Skeletal muscle tissue (tissue), 4 donors: ENCODE results near the gene RPTN. TPM values are rescaled to one million over a fixed set of nuclear protein-coding genes. Genes with fewer than 3 reads are reported as not detected.

ENCODE experiments used
- H3K27ac ChIP-seq: one replicate; pipeline ENCODE4 v1.7.0; 2013; ENCODE audit warnings: mild to moderate bottlenecking, low read depth, low read length, inconsistent platforms
- H3K27me3 ChIP-seq, 3 donors: one replicate each; pipeline ENCODE4 v1.7.0; 2013; ENCODE audit warnings: low read length in 3 of 3; ENCODE audit not compliant: control insufficient read depth in 3 of 3, insufficient read depth in 3 of 3
- H3K36me3 ChIP-seq, 3 donors: one replicate each; pipeline ENCODE4 v1.7.0; 2013; ENCODE audit warnings: low read length in 3 of 3; ENCODE audit not compliant: control insufficient read depth in 3 of 3, insufficient read depth in 3 of 3
- H3K4me1 ChIP-seq, 3 donors: one replicate each; pipeline ENCODE4 v1.7.0; 2013; ENCODE audit warnings: low read length in 3 of 3, mild to moderate bottlenecking in 3 of 3; ENCODE audit not compliant: control insufficient read depth in 3 of 3, insufficient read depth in 3 of 3
- H3K4me3 ChIP-seq, 3 donors: one replicate each; pipeline ENCODE4 v1.7.0; 2013; ENCODE audit warnings: low read length in 3 of 3
- H3K9ac ChIP-seq, 3 donors: one replicate each; pipeline ENCODE4 v1.7.0; 2013; ENCODE audit warnings: low read length in 3 of 3, mild to moderate bottlenecking in 3 of 3, moderate library complexity in 2 of 3, low read depth in 1 of 3
- H3K9me3 ChIP-seq, 3 donors: one replicate each; pipeline ENCODE4 v1.7.0; 2013; ENCODE audit warnings: low read length in 3 of 3; ENCODE audit not compliant: control insufficient read depth in 3 of 3
- total RNA-seq: library from RNA; depleted of rRNA; stranded (reverse); fragments of >200 nt; gene quantifications from one replicate; pipeline ENCODE4 v1.2.3, GENCODE V29; 2014
- donor health status: Osteomylitis.

The RPTN gene
- total RNA-seq, 1 donor from 2014 or later = not detected

DNA sequence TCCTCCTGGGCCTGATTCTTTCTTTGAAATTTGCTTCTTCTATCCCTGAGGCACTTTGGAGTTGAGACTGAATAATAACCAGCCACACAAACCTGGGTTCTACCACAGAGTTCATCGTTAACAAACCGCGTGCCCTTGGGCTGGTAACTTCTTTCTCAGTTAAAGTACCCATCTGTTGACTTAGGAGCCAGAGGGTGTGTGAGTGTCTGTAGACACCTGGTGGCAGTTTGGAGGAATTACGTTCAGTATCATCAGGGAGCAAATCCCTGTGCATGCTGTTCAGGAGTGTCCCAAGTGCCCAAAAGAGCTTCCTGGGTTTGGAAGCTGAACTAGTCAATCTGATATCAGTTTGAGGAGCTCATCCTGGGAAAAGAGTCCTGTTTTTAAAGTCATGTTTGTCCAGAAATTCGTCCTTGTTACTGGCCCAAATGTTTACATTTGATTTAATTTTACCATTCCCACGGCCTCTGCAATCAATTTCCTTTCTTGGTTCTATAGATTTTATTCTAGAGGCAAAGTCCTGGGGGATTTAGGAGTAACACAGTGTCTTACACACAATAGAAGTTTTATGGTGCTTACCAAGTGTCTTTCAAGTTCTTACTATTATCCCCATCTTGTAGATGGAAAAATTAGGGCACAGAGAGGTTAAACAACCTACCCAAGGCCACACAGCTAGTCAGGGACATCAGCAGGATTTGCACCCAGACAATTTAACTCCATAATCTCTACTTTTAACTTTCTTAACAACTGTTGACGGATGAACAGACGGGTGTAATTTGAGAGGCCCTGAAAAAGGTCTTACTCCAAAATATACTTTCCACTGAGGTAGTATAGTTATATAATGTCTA lies 26.7 kb upstream of the RPTN start:
- H3K27ac ChIP-seq = no peak overlapping the region
- H3K4me1 ChIP-seq = no peaks in the 10 kb centered on the region
- H3K36me3 ChIP-seq = no peaks in the 10 kb centered on the region
- no peak overlapping the region for H3K9ac ChIP-seq
- no peaks in the 10 kb centered on the region for H3K9me3 ChIP-seq
- no peak overlapping the region for H3K4me3 ChIP-seq
- H3K27me3 ChIP-seq = peaks cover 0 to 6% (median 3%) of the 10 kb centered on the region in 3 donors

DNA sequence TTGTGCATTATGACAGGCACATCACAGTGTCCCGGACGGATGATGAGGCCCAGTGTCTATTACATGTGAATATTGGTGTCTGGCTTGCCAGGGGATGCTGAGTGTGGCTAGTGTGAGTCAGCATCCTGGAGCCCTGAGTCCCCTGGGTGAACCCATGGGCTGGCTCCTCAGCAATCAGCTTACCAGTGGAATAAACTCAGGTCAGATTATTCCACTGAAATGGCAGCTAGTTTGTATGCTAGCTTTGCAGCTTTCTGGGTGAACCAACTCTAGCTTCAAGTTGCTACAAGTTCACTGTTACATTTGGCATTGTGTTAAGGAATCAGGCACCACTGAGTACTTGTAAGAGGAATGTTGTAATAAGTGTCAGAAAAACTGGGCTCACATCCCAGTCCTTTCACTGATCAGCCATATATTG lies 23.9 kb upstream of the RPTN start:
- Histone ChIP-seq H3K27me3 (no peaks in the 10 kb centered on the region), H3K9me3 (no peaks in the 10 kb centered on the region), H3K4me3 (no peak overlapping the region), H3K4me1 (no peaks in the 10 kb centered on the region), H3K36me3 (no peaks in the 10 kb centered on the region), H3K27ac (no peak overlapping the region), H3K9ac (no peak overlapping the region)

DNA sequence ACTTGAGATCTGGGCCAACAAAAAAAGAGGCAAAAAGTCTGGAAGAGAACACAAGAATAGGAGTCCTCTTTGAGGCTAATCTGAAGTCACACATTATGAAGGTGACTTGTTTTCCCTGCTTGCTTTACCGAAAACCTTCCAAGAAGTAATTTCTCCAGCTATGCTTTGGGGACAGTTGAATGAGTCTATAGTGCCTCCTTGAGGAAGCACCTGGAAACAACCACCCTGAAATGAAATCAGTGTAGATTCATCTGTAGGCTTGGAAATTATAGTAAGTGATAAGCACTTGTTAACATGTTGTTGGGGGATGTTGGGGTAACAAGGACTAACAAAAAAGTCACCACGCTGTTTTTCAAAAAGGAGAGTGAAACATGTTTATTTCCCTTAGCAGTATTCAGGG lies 23.4 kb upstream of the RPTN start:
- no peaks in the 10 kb centered on the region for H3K4me1 ChIP-seq
- no peak overlapping the region for H3K27ac ChIP-seq
- no peaks in the 10 kb centered on the region for H3K9me3 ChIP-seq
- no peak overlapping the region for H3K9ac ChIP-seq
- no peak overlapping the region for H3K4me3 ChIP-seq
- no peaks in the 10 kb centered on the region for H3K27me3 ChIP-seq
- no peaks in the 10 kb centered on the region for H3K36me3 ChIP-seq

DNA sequence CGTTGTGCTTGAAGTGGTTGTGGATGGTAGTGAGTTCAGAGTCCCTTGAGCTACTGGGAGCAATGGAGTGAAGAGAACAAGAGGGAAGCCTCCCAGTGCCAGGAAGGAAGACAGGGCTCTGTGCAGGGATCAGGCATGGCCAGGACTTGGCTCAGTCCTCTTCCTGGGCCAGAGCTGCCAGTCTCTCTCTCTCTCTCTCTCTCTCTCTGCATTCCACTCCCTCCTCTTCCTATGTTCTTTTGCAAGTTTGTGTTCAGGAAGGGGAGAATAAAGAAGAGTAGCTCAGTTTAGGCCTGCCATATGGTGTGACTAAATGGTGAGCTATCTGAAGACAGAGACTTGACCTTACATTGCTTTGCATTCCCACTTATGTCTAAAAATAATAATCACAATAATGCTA lies 20.5 kb upstream of the RPTN start:
- Histone ChIP-seq H3K4me1 (no peaks in the 10 kb centered on the region), H3K9me3 (no peaks in the 10 kb centered on the region), H3K9ac (no peak overlapping the region), H3K4me3 (no peak overlapping the region), H3K27ac (no peak overlapping the region), H3K27me3 (no peaks in the 10 kb centered on the region), H3K36me3 (no peaks in the 10 kb centered on the region)

DNA sequence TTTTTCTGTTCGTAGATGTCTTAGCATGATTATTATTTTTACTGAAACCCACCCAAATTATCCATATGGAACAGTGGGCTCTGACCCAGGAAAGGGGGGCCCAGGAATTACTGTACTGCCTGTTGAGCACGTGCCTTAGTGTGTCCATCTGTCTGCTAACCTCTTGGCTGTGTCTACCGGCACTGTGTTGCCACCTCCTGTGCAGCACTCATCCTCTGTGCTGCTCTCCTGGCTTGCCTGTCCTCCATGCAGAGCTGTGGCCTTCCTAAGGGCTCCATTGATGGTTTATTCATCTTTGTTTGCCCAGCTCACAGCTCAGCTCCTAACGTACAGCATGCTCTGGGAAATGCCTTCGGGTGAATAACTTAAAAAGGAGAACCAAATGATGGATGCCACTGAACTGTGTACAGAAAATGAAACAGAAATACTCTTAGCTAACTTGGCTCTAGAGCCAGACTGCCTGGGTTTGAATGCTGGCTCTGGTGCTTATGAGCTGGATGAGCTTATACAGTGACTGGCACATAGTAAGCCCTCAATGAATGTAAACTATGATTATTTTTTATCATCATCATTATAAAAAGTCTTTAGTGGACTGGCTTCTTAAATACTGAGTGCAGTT lies 11.4 kb upstream of the RPTN start:
- Histone ChIP-seq H3K27ac (no peak overlapping the region), H3K4me1 (no peaks in the 10 kb centered on the region), H3K4me3 (no peak overlapping the region), H3K9ac (no peak overlapping the region), H3K27me3 (no peaks in the 10 kb centered on the region), H3K36me3 (no peaks in the 10 kb centered on the region), H3K9me3 (no peaks in the 10 kb centered on the region)

DNA sequence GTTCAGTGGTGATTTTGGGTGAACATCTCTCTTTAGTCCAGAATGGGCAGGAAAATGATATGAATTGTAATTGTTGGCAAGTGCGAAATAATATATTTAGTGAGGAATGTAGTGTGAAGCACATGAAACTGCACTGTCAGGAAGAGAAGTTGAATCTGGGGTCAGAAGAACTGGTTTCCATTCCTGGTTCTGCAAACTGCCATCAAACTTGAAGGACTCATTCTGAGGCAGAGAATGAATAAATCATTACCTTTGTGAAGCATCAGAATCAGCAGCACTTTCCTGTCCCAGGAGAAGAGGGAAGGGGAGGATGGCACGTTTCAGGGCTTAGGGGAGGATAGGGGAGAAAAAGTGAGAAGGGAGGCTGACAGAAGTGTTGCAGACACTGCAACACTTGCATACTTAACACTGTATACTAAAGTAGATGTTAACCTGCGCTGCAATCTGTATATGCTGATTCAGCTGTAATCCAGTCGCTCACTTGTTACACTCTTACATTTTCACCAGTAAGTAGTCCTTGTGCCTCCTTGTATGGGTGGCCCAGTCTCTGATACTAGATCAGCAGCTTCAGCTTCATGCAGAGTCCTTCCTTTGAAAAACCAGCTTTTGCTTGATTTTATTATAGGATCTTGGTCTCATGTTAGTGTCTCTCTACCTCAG lies 10.5 kb upstream of the RPTN start:
- Histone ChIP-seq H3K4me1 (no peaks in the 10 kb centered on the region), H3K27me3 (no peaks in the 10 kb centered on the region), H3K27ac (no peak overlapping the region), H3K9ac (no peak overlapping the region), H3K9me3 (no peaks in the 10 kb centered on the region), H3K4me3 (no peak overlapping the region), H3K36me3 (no peaks in the 10 kb centered on the region)

DNA sequence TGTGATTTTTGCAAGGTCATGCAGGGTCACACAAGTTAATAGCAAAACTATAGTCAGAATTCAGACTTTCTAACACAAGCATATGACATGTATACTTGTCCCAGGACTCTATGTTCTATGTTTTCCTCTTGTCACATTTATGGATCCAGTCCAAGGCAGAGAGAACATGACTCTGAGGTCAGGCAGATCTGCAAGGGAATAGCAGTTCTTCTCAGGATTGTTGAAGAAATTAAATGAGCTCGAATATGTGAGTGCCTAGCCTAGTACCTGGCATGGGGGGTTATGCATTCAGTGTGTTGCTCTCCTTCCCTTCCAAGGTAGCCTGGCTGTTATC lies 9.5 kb upstream of the RPTN start:
- H3K9ac ChIP-seq = no peak overlapping the region
- no peaks in the 10 kb centered on the region for H3K36me3 ChIP-seq
- H3K27ac ChIP-seq = no peak overlapping the region
- no peaks in the 10 kb centered on the region for H3K9me3 ChIP-seq
- no peaks in the 10 kb centered on the region for H3K4me1 ChIP-seq
- H3K4me3 ChIP-seq = no peak overlapping the region
- H3K27me3 ChIP-seq = no peaks in the 10 kb centered on the region

DNA sequence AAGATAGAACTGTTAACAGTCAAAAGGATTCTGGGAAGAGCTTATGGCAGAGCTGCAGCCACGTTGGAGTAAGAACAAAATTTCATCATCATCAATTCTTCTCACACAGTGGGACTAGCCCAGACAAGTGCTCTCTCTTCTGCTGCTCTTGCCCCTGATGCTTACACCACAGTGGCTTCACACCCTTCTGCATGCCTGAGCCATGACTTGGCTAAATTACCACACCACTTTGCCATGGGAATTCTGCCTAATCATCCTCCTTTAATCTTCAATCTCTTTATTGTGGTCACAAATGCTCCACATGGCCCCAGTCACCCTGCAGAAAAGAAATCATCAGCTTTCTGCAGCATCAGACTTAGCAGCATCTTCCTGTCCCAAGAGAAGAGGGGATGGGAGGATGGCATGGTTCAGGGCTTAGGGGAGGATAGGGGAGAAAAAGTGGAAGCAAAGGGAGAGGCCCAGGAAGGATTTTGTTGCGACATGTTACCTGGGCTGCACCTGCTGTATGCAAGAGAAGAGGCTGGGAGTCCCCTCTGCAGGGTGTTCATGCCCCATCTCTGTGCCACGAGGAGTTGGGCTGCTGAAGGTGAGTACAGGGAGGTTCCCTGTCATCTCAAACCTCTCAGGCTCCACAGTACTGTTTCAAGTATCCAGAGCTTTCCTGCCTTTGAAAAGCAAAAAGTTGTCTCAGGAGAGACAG lies 9.0 kb upstream of the RPTN start:
- Histone ChIP-seq H3K36me3 (no peaks in the 10 kb centered on the region), H3K9me3 (no peaks in the 10 kb centered on the region), H3K4me3 (no peak overlapping the region), H3K4me1 (no peaks in the 10 kb centered on the region), H3K27me3 (no peaks in the 10 kb centered on the region), H3K9ac (no peak overlapping the region), H3K27ac (no peak overlapping the region)

DNA sequence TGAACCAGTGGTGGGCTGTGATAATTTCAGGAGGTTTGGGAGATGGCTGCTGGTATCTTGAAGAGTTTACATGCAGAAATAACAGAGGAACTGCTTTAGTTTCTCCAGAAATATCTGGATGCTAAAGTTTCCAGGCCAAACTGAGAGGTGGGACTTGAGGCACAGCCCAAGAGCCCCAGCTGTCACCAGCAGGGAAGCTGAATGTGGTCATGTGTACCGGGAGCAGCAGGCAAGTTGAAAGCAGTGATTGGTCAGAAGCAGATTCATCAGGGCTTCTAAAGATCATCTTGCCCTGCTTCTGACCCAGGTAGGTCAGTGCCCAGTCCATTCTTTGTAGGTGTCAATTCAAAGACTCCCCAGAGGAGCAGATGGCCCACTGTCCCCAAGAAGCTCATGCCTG lies 7.9 kb upstream of the RPTN start:
- no peaks in the 10 kb centered on the region for H3K36me3 ChIP-seq
- H3K27ac ChIP-seq = no peak overlapping the region
- H3K27me3 ChIP-seq = no peaks in the 10 kb centered on the region
- H3K4me1 ChIP-seq = no peaks in the 10 kb centered on the region
- no peak overlapping the region for H3K4me3 ChIP-seq
- no peaks in the 10 kb centered on the region for H3K9me3 ChIP-seq
- no peak overlapping the region for H3K9ac ChIP-seq
